Activated naive CD8-positive, alpha-beta T cell treated with anti-CD3 and anti-CD28 coated beads, Interleukin-2, amount 50 U/mL, for 24 hours (primary cell): ENCODE data around the gene RFC1.
A peak's percentile ranks its signal among the peaks of the same experiment; 100 is the strongest.
"Not testable (repeated sequence)": the region's sequence is repeated elsewhere in the genome, so short reads cannot be mapped to it uniquely, and the experiment has no call there.

Experiments used
- ATAC-seq: fragments of 150-1000 bp; cut with Tn5 transposase; one replicate; pipeline ENCODE4 v1.10.0; 2021
- DNase-seq: peaks from one replicate; pipeline ENCODE4 v3.0.0; 2021
- H3K27ac Mint-ChIP-seq: one replicate; pipeline ENCODE4 v1.8.0; 2021; ENCODE audit warnings: mild to moderate bottlenecking, mixed read lengths
- H3K27me3 Mint-ChIP-seq: one replicate; pipeline ENCODE4 v1.8.0; 2021; ENCODE audit warnings: mixed read lengths
- H3K36me3 Mint-ChIP-seq: one replicate; pipeline ENCODE4 v1.8.0; 2021; ENCODE audit warnings: low read depth, mixed read lengths
- H3K4me1 Mint-ChIP-seq: one replicate; pipeline ENCODE4 v1.8.0; 2021; ENCODE audit warnings: mixed read lengths
- H3K4me3 Mint-ChIP-seq: one replicate; pipeline ENCODE4 v1.8.0; 2021; ENCODE audit warnings: mild to moderate bottlenecking, moderate library complexity, mixed read lengths
- H3K9me3 Mint-ChIP-seq: one replicate; pipeline ENCODE4 v1.8.0; 2021; ENCODE audit warnings: mixed read lengths

RFC1 gene

DNA sequence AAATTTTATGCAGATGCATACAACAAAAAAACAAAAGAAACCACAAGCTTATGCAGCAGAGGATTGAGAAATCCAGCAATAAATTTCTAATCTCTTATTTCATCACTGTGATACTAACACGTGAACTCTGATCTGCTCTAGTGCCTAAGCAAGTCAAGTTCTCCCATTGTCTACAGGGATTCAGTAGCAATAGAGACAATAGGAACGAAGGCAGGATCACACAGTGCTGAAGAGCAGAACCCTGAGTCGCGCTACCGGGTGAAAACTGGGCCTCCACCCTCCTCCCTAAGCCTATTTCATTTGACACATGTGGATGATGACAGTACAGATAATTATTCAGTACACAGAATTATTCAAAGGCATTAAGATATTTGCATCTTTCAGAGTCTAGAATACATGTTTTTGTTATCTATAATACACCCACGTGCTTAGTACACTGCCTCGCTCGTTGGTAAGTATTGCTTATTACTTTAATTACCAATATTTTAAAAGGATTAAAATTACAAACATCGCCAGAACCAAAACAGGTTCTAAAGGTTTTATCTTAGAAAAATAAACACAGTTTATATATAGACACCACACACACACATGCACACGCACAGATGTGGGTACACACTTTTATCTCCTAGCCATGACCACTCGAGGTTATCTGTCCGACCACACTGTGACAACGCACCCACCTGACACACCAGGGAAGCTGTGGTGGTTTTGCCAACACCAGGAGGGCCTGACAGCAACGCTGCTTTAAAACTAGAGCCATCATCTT lies 60.1 kb downstream of the RFC1 start:
- H3K36me3 Mint-ChIP-seq: peaks cover 71% of the 10 kb centered on the region
- no peaks in the 10 kb centered on the region for H3K9me3 Mint-ChIP-seq
- H3K27ac Mint-ChIP-seq: no peak overlapping the region
- H3K27me3 Mint-ChIP-seq: no peaks in the 10 kb centered on the region
- no peak for DNase-seq
- H3K4me3 Mint-ChIP-seq: no peak overlapping the region
- peaks cover 1% of the 10 kb centered on the region for H3K4me1 Mint-ChIP-seq
- no peak for ATAC-seq

GRCh38 chr4:39304651-39305050 lies 61.5 kb downstream of the RFC1 start:
- H3K9me3 Mint-ChIP-seq: no peaks in the 10 kb centered on the region
- DNase-seq (no peak), ATAC-seq (no peak)
- no peak overlapping the region for H3K4me3 Mint-ChIP-seq
- H3K27me3 Mint-ChIP-seq: no peaks in the 10 kb centered on the region
- peaks cover 1% of the 10 kb centered on the region for H3K4me1 Mint-ChIP-seq
- H3K27ac Mint-ChIP-seq: peak overlapping the region; percentile 18
- peaks cover 74% of the 10 kb centered on the region for H3K36me3 Mint-ChIP-seq

DNA sequence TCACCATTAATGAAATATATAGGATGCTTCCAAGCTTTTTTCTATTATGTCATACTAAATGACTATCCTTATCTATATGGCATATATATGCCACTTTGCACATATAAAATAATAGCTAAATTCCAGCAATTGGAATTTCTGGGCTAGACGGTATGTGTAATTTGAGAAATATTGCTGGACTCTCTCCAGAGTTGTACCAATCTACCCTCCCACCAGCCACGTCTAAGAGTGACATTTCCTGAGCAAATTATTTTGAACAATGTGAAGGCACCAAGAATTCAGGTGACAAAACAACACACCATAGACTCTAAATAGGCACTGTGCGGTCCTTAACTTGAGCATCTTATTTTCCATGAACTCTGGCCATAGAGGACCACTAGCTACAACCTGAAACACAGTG lies 62.3 kb downstream of the RFC1 start:
- Mint-ChIP-seq H3K27ac (peak overlapping the region; percentile 22), H3K4me3 (no peak overlapping the region), H3K27me3 (no peaks in the 10 kb centered on the region), H3K9me3 (no peaks in the 10 kb centered on the region), H3K36me3 (peaks cover 76% of the 10 kb centered on the region), H3K4me1 (peaks cover 1% of the 10 kb centered on the region)
- no peak for DNase-seq
- no peak for ATAC-seq

GRCh38 chr4:39302901-39303300 lies 63.3 kb downstream of the RFC1 start:
- DNase-seq (no peak), ATAC-seq (no peak)
- Mint-ChIP-seq H3K27ac (no peak overlapping the region), H3K9me3 (no peaks in the 10 kb centered on the region), H3K4me1 (peaks cover 1% of the 10 kb centered on the region), H3K27me3 (no peaks in the 10 kb centered on the region), H3K36me3 (peaks cover 75% of the 10 kb centered on the region), H3K4me3 (no peak overlapping the region)

- Mint-ChIP-seq H3K4me1 (no peaks in the 10 kb centered on the region), H3K27ac (no peak overlapping the region), H3K27me3 (no peaks in the 10 kb centered on the region), H3K36me3 (peaks cover 65% of the 10 kb centered on the region), H3K9me3 (no peaks in the 10 kb centered on the region), H3K4me3 (no peak overlapping the region)
- ATAC-seq: no peak
- DNase-seq: no peak
These were observed 70.4 kb downstream of the RFC1 start for GRCh38 chr4:39295784-39296183.

GRCh38 chr4:39292433-39292832 lies 73.7 kb downstream of the RFC1 start:
- H3K4me3 Mint-ChIP-seq, DNase-seq, H3K9me3 Mint-ChIP-seq, H3K27ac Mint-ChIP-seq, H3K27me3 Mint-ChIP-seq, H3K4me1 Mint-ChIP-seq, ATAC-seq: not testable (repeated sequence)
- peaks cover 57% of the 10 kb centered on the region for H3K36me3 Mint-ChIP-seq

DNA sequence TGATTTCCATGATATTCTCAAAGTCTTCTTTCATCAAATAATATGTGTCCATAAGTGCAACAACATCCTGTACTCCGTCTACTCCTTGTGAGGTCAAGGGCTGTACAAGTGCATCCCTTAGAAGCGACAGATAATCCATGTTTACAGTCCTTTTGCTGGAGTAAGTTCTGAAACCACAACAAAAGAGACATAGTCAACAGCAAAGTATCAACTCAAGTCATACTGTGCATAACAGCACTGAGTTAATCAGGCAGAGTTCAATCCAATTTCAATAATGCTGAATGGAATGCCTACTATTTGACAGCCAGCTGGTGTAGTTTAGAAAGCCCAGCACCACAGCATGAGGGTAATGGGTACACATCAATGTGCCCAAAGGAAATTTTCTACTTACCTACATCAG lies 74.5 kb downstream of the RFC1 start:
- H3K4me1 Mint-ChIP-seq: no peaks in the 10 kb centered on the region
- DNase-seq (no peak), ATAC-seq (no peak)
- peaks cover 64% of the 10 kb centered on the region for H3K36me3 Mint-ChIP-seq
- no peaks in the 10 kb centered on the region for H3K27me3 Mint-ChIP-seq
- no peaks in the 10 kb centered on the region for H3K9me3 Mint-ChIP-seq
- H3K27ac Mint-ChIP-seq: no peak overlapping the region
- no peak overlapping the region for H3K4me3 Mint-ChIP-seq

DNA sequence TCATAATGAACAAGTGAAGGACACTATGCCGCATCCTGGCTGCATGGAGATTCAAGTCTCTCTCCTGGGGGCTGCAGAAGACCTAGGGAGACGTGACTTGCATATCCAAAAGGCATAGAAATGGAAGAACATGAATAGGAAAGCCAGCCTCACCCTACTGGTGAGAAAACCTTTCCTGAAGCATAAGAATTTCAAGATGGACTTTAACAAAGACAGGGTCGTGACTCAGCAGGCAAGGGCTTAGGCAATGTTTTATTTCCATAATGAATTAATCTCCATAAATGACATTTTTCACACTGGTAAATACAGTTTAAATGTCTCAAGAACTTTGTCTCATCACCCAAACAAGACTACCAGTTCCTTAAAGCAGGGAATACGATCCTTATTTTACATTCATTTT lies 78.9 kb downstream of the RFC1 start:
- Mint-ChIP-seq H3K9me3 (no peaks in the 10 kb centered on the region), H3K4me3 (no peak overlapping the region), H3K36me3 (peaks cover 65% of the 10 kb centered on the region), H3K27ac (no peak overlapping the region), H3K4me1 (no peaks in the 10 kb centered on the region), H3K27me3 (no peaks in the 10 kb centered on the region)
- no peak for ATAC-seq
- DNase-seq: no peak

DNA sequence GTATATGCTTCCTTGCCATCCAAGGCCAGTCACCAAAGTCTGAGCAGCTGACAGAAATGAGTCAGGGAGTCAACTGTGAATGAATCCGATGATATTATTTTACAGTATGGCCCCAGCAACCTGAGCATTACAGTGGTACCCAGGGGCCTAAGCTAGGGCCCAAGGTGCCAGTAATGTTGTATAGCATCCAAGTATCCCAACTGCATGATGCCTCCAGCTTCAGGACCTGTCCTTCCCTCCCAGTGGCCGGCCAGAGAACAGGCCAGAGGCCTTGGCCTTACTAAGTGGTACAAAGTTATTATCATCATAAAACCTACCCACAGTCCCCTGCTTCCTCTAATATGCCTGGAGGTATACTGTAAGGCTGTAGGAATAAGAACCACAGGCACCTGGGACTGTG lies 79.9 kb downstream of the RFC1 start:
- DNase-seq (no peak), ATAC-seq (no peak)
- H3K4me1 Mint-ChIP-seq: no peaks in the 10 kb centered on the region
- H3K9me3 Mint-ChIP-seq: no peaks in the 10 kb centered on the region
- H3K27ac Mint-ChIP-seq: no peak overlapping the region
- no peak overlapping the region for H3K4me3 Mint-ChIP-seq
- no peaks in the 10 kb centered on the region for H3K27me3 Mint-ChIP-seq
- peaks cover 55% of the 10 kb centered on the region for H3K36me3 Mint-ChIP-seq

DNA sequence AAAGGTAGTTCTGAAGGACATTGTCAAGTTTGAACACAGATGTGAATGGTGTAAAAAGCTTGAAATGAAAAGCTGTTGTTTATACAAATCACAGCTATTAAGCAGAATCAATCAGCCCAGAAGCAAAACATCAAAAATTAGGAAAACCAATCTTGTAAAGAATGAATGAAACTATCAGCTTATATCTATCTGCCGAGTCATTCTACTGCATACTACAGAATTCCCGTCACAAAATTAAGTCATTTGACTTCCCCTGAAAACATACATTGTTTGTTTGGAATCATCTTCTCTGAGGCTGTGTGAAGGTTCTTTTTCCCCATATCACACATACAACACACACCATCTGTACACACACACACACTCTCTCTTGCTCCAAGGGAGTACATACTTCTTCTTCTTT lies 80.3 kb downstream of the RFC1 start:
- H3K9me3 Mint-ChIP-seq: no peaks in the 10 kb centered on the region
- DNase-seq (no peak), ATAC-seq (no peak)
- H3K27me3 Mint-ChIP-seq: no peaks in the 10 kb centered on the region
- H3K27ac Mint-ChIP-seq: no peak overlapping the region
- H3K36me3 Mint-ChIP-seq: peaks cover 51% of the 10 kb centered on the region
- H3K4me1 Mint-ChIP-seq: no peaks in the 10 kb centered on the region
- no peak overlapping the region for H3K4me3 Mint-ChIP-seq

DNA sequence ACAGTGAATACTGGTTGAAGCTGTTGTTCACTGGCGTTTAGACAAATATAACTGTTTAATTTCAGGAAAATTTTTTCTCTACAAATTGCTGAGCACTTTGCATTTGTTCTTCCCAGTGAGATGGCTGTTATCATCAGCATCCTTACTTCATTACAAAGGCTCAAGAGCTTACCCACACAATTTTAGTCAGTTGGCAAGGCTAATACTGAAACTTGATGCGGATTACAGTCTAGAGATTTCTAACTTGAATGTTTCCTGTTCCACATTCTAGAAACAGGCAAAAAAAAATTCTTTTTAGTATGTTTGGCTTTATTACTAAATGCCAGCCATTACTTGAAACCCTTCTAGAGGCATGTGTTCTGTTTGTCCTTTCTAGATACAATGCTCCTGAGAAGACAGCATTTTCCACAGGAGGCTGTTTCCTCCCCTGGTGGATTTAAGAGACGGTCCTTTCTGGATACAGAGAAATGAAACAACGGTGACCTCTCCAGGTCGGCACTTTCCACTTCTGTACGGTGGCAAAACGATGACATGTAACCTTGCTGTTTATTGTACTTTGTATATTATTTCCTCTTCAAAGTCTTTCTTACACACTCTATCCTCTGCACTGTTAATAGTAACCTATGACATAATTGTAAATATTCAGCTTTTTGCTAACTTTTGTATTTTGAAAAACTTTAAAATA lies 80.9 kb downstream of the RFC1 start:
- H3K27me3 Mint-ChIP-seq: no peaks in the 10 kb centered on the region
- H3K36me3 Mint-ChIP-seq: peaks cover 51% of the 10 kb centered on the region
- no peak overlapping the region for H3K27ac Mint-ChIP-seq
- no peaks in the 10 kb centered on the region for H3K9me3 Mint-ChIP-seq
- no peak overlapping the region for H3K4me3 Mint-ChIP-seq
- no peaks in the 10 kb centered on the region for H3K4me1 Mint-ChIP-seq
- ATAC-seq (no peak), DNase-seq (no peak)

- H3K4me1 Mint-ChIP-seq: no peaks in the 10 kb centered on the region
- no peak overlapping the region for H3K27ac Mint-ChIP-seq
- DNase-seq (no peak), ATAC-seq (no peak)
- H3K27me3 Mint-ChIP-seq: no peaks in the 10 kb centered on the region
- no peaks in the 10 kb centered on the region for H3K9me3 Mint-ChIP-seq
- H3K36me3 Mint-ChIP-seq: peaks cover 19% of the 10 kb centered on the region
- no peak overlapping the region for H3K4me3 Mint-ChIP-seq
These were observed 85.4 kb downstream of the RFC1 start for GRCh38 chr4:39280770-39281169.

DNA sequence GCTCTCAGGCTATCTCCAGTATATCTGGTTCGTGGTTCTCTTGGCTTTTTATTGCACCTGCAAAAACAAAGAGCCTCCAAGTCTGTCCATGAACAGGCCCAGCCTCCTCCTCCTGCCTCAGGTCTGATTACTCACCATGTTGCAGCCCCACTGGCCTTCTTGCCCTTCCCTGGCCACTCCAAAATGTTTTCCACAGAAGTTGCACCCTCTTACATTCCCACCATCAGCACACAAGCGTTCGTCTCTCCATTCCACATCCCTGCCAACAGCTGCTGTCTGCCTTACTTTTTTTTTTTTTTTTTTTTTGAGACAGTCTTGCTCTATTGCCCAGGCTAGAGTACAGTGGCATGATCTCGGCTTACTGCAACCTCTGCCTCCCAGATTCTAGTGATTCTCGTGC lies 86.7 kb downstream of the RFC1 start:
- H3K27ac Mint-ChIP-seq: no peak overlapping the region
- no peaks in the 10 kb centered on the region for H3K9me3 Mint-ChIP-seq
- H3K4me1 Mint-ChIP-seq: no peaks in the 10 kb centered on the region
- H3K36me3 Mint-ChIP-seq: peaks cover 21% of the 10 kb centered on the region
- H3K4me3 Mint-ChIP-seq: no peak overlapping the region
- ATAC-seq (no peak), DNase-seq (no peak)
- no peaks in the 10 kb centered on the region for H3K27me3 Mint-ChIP-seq

GRCh38 chr4:39278476-39278875 lies 87.7 kb downstream of the RFC1 start:
- Mint-ChIP-seq H3K9me3 (no peaks in the 10 kb centered on the region), H3K36me3 (peaks cover 16% of the 10 kb centered on the region), H3K4me3 (no peak overlapping the region)

DNA sequence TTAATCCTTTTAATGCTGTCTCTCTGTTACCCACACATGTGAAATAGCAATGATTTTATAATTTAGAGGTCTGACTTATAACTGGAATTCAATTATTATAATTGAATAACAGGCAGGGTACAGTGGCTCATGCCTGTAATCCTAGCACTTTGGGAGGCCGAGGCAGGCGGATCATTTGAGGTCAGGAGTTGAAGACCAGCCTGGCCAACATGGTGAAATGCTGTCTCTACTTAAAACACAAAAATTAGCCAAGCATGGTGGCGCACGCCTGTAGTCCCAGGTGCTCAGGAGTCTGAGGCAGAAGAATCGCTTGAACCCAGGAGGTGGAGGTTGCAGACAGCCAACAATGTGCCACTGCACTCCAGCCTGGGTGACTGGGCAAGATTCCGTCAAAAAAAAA lies 88.5 kb downstream of the RFC1 start:
- H3K27me3 Mint-ChIP-seq, DNase-seq, H3K27ac Mint-ChIP-seq, H3K4me3 Mint-ChIP-seq, ATAC-seq, H3K4me1 Mint-ChIP-seq, H3K9me3 Mint-ChIP-seq: not testable (repeated sequence)
- peaks cover 12% of the 10 kb centered on the region for H3K36me3 Mint-ChIP-seq

More at GRCh38 chr4:39278476-39278875, 87.7 kb downstream of the RFC1 start:
- ATAC-seq (no peak), DNase-seq (no peak)
- Mint-ChIP-seq H3K27ac (no peak overlapping the region), H3K4me1 (no peaks in the 10 kb centered on the region), H3K27me3 (no peaks in the 10 kb centered on the region)
